Right lobe of liver (tissue), 4 donors: ENCODE results near the gene ALDH5A1.

Experiments used
- POLR2A ChIP-seq: fragments of 450-650 bp; IDR thresholded peaks from one replicate; pipeline ENCODE4 v1.6.1; 2017; ENCODE audit warnings: antibody characterized with exemption, mild to moderate bottlenecking
- TF ChIP-seq, protein P1 (sequence below), 4 donors: fragments of 200-600 bp in 3 of 4; fragments of 450-650 bp in 1 of 4; IDR thresholded peaks; one replicate each; pipeline versions ENCODE4 v1.5.1 to v1.8.0; 2016 to 2022; ENCODE audit warnings: antibody characterized with exemption in 4 of 4, mild to moderate bottlenecking in 2 of 4
- donor health status: DM: no; HTN: no; CAD: no.
- donor health status: DM: no; HTN: no; CAD: no.
- donor health status: DM: no; HTN: yes; CAD: no.

DNA sequence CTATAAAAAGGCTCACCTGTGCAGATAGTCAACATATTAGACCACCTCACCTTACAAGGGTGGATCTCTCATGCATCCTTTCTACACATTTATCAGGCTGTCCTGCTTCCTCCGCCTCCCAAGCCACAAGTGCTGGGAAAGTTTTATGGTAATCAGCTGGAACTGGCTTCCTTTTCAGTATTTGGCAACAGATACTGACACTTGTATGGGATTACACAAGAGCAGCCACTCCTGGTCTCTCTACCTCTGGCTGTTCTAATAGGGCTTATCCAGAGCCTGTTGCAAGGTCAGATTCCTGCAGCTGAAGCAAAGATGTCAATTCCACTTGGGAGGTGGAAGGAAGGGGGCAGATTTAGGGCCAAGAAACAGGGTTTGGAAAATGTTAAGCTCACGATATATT, 4.9 kb upstream of the ALDH5A1 start:
- TF ChIP-seq POLR2A, result no peak
- TF ChIP-seq, protein P1, sequence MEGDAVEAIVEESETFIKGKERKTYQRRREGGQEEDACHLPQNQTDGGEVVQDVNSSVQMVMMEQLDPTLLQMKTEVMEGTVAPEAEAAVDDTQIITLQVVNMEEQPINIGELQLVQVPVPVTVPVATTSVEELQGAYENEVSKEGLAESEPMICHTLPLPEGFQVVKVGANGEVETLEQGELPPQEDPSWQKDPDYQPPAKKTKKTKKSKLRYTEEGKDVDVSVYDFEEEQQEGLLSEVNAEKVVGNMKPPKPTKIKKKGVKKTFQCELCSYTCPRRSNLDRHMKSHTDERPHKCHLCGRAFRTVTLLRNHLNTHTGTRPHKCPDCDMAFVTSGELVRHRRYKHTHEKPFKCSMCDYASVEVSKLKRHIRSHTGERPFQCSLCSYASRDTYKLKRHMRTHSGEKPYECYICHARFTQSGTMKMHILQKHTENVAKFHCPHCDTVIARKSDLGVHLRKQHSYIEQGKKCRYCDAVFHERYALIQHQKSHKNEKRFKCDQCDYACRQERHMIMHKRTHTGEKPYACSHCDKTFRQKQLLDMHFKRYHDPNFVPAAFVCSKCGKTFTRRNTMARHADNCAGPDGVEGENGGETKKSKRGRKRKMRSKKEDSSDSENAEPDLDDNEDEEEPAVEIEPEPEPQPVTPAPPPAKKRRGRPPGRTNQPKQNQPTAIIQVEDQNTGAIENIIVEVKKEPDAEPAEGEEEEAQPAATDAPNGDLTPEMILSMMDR (IDR thresholded peaks at IDR 0.05), result no peak
